Keratinocyte (primary cell): ENCODE data around the gene LRBA. TPM values are rescaled to one million over a fixed set of nuclear protein-coding genes. Genes with fewer than 3 reads are reported as not detected.

Experiments used
- DNase-seq: peaks from one replicate; pipeline ENCODE4 v3.0.0-alpha.2; 2011; ENCODE audit warnings: low read depth, missing footprints, low spot score
- FAIRE-seq: peaks from 2 replicates; lab custom pipeline; 2011; peaks lifted over from hg19 to GRCh38; lab: Jason Lieb, UNC
- H2AFZ ChIP-seq: 2 replicates; pipeline ENCODE4 v1.6.0; 2012; ENCODE audit warnings: low read length, control low read depth, inconsistent platforms; ENCODE audit not compliant: control insufficient read depth
- H3K27ac ChIP-seq: 2 replicates; pipeline ENCODE4 v1.5.1; 2011; ENCODE audit warnings: low read length; ENCODE audit not compliant: control insufficient read depth, insufficient read depth
- H3K27me3 ChIP-seq: 3 replicates; pipeline ENCODE4 v1.6.0; 2011; ENCODE audit warnings: low read length; ENCODE audit not compliant: control insufficient read depth, insufficient read depth; ENCODE audit errors: extremely low read depth
- H3K36me3 ChIP-seq, 2 experiments: 2 replicates in 1 of 2; 3 replicates in 1 of 2; pipeline ENCODE4 v1.5.1; 2011; ENCODE audit warnings: low read length in 2 of 2, mild to moderate bottlenecking in 1 of 2; ENCODE audit not compliant: control insufficient read depth in 2 of 2, insufficient read depth in 2 of 2; ENCODE audit errors: extremely low read depth in 1 of 2
- H3K4me1 ChIP-seq: 3 replicates; pipeline ENCODE4 v1.5.1; 2011; ENCODE audit warnings: low read length; ENCODE audit not compliant: control insufficient read depth, insufficient read depth; ENCODE audit errors: extremely low read depth
- H3K4me2 ChIP-seq: 3 replicates; pipeline ENCODE4 v1.6.0; 2011; ENCODE audit warnings: low read depth, low read length; ENCODE audit not compliant: control insufficient read depth, insufficient read depth; ENCODE audit errors: extremely low read depth
- H3K4me3 ChIP-seq, 3 experiments: fragments of 200-600 bp in 1 of 3; sonication (generic) in 1 of 3; 2 replicates in 2 of 3; 3 replicates in 1 of 3; pipeline ENCODE4 v1.5.1; 2011 to 2016; ENCODE audit warnings: low read length in 3 of 3, mild to moderate bottlenecking in 3 of 3, control low read depth in 2 of 3, inconsistent platforms in 1 of 3, low read depth in 1 of 3, mixed read lengths in 1 of 3, mixed run types in 1 of 3, moderate library complexity in 1 of 3; ENCODE audit not compliant: control insufficient read depth in 2 of 3, insufficient read depth in 2 of 3; ENCODE audit errors: extremely low read depth in 1 of 3
- H3K79me2 ChIP-seq: 2 replicates; pipeline ENCODE4 v1.6.0; 2012; ENCODE audit warnings: low read length; ENCODE audit not compliant: control insufficient read depth, insufficient read depth
- H3K9ac ChIP-seq: 3 replicates; pipeline ENCODE4 v1.6.0; 2011; ENCODE audit warnings: low read length; ENCODE audit not compliant: control insufficient read depth, insufficient read depth; ENCODE audit errors: extremely low read depth
- H3K9me1 ChIP-seq: 3 replicates; pipeline ENCODE4 v1.6.0; 2011; ENCODE audit warnings: low read length; ENCODE audit not compliant: control insufficient read depth, insufficient read depth; ENCODE audit errors: extremely low read depth
- H3K9me3 ChIP-seq: 2 replicates; pipeline ENCODE4 v1.5.1; 2012; ENCODE audit warnings: low read depth, low read length; ENCODE audit not compliant: control insufficient read depth
- H4K20me1 ChIP-seq: 3 replicates; pipeline ENCODE4 v1.6.0; 2011; ENCODE audit warnings: low read length; ENCODE audit not compliant: control insufficient read depth, insufficient read depth; ENCODE audit errors: extremely low read depth
- EZH2 ChIP-seq: IDR thresholded peaks from one replicate; pipeline ENCODE4 v1.6.1; 2012; ENCODE audit warnings: inconsistent platforms, mild to moderate bottlenecking, low read length, moderate library complexity
- dilution Hi-C: fragments of 300-500 bp; cut with MboI; formaldehyde crosslinking; loops from one replicate; pipeline ENCODE4 v1.7.0; 2020; ENCODE audit warnings: low sequenced_read_pairs; ENCODE audit not compliant: extremely low pct_ligation_motif_present
- polyA plus RNA-seq, 5 experiments: library from polyadenylated mRNA; depleted of rRNA in 3 of 5; stranded (reverse) in 3 of 5; stranded (forward) in 1 of 5; unstranded in 1 of 5; fragments of >200 nt; gene quantifications; 1 replicate in 1 of 5; 2 replicates in 3 of 5; 3 replicates in 1 of 5; pipeline versions ENCODE4 v1.2.1 to v1.2.3, GENCODE V29; 2011 to 2012; ENCODE audit warnings: missing spikeins in 2 of 5, low read depth in 1 of 5, low replicate concordance in 1 of 5
- TF ChIP-seq, protein P1 (sequence below), 3 experiments: IDR thresholded peaks in 1 of 3; conservative IDR thresholded peaks in 1 of 3; optimal IDR thresholded peaks in 1 of 3; 2 replicates in 2 of 3; 3 replicates in 1 of 3; pipeline versions ENCODE3 to v1.5.1; 2011; ENCODE audit warnings: low read length in 3 of 3, mild to moderate bottlenecking in 3 of 3, moderate library complexity in 2 of 3, control low read depth in 1 of 3, inconsistent platforms in 1 of 3; ENCODE audit not compliant: insufficient read depth in 2 of 3; ENCODE audit errors: extremely low read depth in 1 of 3

The LRBA gene
- polyA plus RNA-seq, 1 donor (not counting 4 experiments of a cell fraction or from before 2014, with no cell fraction given) = 35.6 TPM

DNA sequence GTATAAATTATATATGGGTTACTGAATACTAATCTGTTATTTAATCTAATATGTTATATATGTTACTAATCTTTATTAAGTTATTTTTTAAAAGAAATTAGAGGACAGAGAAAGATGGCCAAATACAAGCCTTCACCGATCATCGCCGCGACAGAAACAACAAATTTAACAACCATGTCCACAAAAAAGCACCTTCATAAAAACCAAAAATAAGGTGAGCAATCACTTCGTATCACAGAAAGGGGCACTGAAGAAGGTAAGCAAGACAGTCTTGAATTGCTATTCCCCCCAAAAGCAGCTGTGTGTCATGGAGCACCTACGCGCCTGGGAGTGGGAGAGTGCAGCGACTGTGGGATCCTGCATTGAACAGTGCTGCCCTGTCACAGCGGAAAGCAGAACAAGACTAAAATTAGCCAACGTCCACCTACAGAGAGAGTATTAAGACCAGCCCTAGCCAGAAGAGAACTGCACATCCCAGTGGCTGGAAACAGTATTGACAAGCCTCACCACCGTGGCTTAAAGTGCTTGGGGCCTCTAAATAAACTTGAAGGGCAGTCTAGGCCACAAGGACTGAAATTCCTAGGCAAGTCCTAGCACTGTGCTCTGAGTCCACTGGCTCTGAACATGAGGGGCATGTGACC lies 38.5 kb downstream of the LRBA start:
- TF ChIP-seq, protein P1, sequence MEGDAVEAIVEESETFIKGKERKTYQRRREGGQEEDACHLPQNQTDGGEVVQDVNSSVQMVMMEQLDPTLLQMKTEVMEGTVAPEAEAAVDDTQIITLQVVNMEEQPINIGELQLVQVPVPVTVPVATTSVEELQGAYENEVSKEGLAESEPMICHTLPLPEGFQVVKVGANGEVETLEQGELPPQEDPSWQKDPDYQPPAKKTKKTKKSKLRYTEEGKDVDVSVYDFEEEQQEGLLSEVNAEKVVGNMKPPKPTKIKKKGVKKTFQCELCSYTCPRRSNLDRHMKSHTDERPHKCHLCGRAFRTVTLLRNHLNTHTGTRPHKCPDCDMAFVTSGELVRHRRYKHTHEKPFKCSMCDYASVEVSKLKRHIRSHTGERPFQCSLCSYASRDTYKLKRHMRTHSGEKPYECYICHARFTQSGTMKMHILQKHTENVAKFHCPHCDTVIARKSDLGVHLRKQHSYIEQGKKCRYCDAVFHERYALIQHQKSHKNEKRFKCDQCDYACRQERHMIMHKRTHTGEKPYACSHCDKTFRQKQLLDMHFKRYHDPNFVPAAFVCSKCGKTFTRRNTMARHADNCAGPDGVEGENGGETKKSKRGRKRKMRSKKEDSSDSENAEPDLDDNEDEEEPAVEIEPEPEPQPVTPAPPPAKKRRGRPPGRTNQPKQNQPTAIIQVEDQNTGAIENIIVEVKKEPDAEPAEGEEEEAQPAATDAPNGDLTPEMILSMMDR (optimal IDR thresholded peaks at IDR 0.05 in 1 of 3, IDR thresholded peaks at IDR 0.05 in 1 of 3, conservative IDR thresholded peaks at IDR 0.05 in 1 of 3; ENCODE audit: extremely low read depth in 1 of 3, insufficient read depth in 2 of 3, low read length in 3 of 3) = peak in 1 of 3 experiments; percentile 15
- no peak for TF ChIP-seq EZH2
- H4K20me1 ChIP-seq = peaks cover 3% of the 10 kb centered on the region
- H3K27me3 ChIP-seq = no peaks in the 10 kb centered on the region
- no peaks in the 10 kb centered on the region for H3K36me3 ChIP-seq
- no peaks in the 10 kb centered on the region for H3K9me1 ChIP-seq
- no peak overlapping the region for H3K9ac ChIP-seq
- DNase-seq (no peak), FAIRE-seq (no peak)
- H3K27ac ChIP-seq = no peak overlapping the region
- no peak overlapping the region for H2AFZ ChIP-seq
- no peaks in the 10 kb centered on the region for H3K9me3 ChIP-seq
- dilution Hi-C loops = no loop called here
- H3K4me2 ChIP-seq = no peak overlapping the region
- H3K4me3 ChIP-seq = no peak overlapping the region
- H3K79me2 ChIP-seq = peaks cover 61% of the 10 kb centered on the region
- no peaks in the 10 kb centered on the region for H3K4me1 ChIP-seq

DNA sequence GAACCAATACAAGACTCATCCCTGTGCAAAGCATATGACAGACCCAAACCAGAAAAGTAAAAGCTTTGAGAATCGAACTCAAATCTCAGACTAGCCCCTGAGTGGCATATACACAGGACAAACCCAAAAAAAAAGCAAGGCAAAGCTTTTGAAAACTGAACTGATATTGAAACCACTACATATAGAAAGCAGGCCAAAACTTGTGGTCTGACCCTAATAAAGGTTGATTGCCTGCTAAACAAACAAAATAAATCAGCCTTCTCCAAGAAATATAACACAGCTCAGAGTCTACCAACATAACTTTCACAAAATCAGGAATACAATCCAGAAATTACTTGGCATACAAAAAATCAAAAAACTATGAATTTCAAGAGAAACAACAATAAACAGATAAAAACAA lies 40.3 kb downstream of the LRBA start:
- Histone ChIP-seq H3K9me1 (no peaks in the 10 kb centered on the region), H3K27me3 (no peaks in the 10 kb centered on the region), H3K36me3 (no peaks in the 10 kb centered on the region), H3K9me3 (no peaks in the 10 kb centered on the region), H3K79me2 (peaks cover 67% of the 10 kb centered on the region), H4K20me1 (peaks cover 6% of the 10 kb centered on the region), H3K9ac (no peak overlapping the region), H3K4me2 (no peak overlapping the region), H3K4me1 (no peaks in the 10 kb centered on the region), H3K27ac (no peak overlapping the region), H3K4me3 (no peak overlapping the region), H2AFZ (no peak overlapping the region)
- FAIRE-seq (no peak), DNase-seq (no peak)
- dilution Hi-C loops = no loop called here
- TF ChIP-seq EZH2 = no peak
- TF ChIP-seq, protein P1 (optimal IDR thresholded peaks at IDR 0.05 in 1 of 3, IDR thresholded peaks at IDR 0.05 in 1 of 3, conservative IDR thresholded peaks at IDR 0.05 in 1 of 3; ENCODE audit: extremely low read depth in 1 of 3, insufficient read depth in 2 of 3, low read length in 3 of 3) = no peak
